GM18505 (cell line): Measurements from ENCODE around the gene CCIN.

Source experiments
- ATAC-seq: cut with Tn5 transposase; IDR thresholded peaks from one replicate; pipeline ENCODE4 v1.9.1; 2021; ENCODE audit not compliant: unreplicated experiment
- POLR2A ChIP-seq: IDR thresholded peaks from 4 replicates; pipeline ENCODE4 v1.6.1; 2011; ENCODE audit warnings: borderline replicate concordance; ENCODE audit not compliant: insufficient read depth, insufficient read length; ENCODE audit errors: extremely low read depth

CCIN gene

DNA sequence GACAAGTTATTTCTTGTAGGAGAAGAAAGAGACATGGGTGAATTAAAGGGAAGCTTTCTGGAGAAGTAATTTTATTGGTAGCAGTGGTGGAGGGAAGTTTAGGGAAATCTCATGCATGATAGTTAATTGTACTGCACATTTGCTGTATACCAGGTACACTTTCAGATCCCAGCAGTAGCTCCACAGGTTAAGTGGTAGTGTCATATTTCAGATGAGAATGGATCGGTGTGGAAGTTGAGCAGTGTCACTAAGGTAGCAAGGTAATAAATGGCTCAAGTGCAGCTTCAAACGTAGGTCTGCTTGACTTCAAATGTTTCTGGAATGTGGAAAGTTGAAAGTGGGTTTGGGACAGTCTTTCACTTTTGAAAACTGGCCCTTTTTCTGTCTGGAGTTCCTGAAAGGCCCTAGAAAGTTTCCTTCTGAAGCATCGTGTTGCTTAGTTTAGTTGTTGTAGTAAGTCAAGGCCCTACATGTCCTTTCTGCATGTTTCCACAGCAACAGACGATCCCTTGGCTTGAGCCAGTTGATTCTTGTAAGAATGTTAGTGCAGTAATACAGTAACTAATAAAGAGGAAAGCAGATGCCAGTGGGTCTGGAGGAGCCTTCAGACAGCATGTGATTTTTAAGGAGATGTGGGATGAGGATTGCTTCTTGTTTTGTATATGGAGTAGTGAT lies 25.3 kb downstream of the CCIN start:
- TF ChIP-seq POLR2A, result no peak

DNA sequence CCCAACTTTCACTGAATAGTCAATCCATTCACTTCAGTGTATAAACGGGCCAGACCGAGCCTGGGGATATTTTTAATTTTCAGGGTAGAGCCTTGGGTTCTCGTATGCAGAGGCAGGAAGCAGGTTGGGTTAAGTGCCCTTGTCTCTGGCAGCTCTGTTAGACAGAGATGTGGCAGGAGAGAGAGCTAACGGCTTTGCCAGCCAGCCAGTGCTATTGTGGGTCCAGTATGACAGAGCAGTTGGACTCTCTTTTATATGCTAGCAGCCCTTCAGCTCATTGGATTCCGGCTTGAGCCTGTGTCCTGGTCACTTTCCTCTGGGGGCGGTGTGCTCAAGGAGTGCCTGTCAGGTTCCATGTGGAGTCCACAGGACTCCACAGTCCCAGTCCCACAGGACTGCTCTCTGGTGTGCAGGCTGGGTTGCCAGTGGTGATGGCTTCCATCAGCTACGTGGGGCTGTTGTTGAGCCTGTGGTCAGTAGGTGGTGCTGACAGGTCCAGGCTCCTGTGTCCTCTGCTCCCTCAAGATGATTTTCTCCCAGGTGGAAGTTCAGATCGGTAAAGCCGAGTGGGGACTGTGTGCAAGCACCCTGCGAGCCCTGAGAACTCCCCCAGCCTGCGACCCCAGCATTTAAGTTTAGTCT lies 35.8 kb downstream of the CCIN start:
- no peak for ATAC-seq
- no peak for TF ChIP-seq POLR2A

More for the DNA sequence above, 25.3 kb downstream of the CCIN start:
- no peak for ATAC-seq

DNA sequence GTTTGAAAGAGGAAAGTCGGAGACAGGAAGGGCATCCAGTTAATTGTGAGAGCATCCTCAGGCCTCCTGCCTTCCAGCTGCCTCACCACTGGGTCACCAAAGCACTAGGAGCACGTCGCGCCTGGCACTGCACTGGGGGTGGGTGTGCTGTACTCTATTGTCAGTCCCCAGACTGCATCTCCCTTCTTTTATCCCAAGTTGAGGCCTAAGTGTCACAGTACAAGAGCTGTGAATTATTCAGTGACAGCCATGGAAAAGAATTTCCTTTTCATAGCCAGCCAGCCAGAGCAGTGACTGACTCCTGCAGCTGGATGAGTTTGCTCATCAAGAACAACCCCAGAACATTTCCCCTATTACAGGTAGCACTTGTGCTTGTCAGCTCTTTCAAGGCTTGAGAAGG lies 37.8 kb downstream of the CCIN start:
- no peak for ATAC-seq

DNA sequence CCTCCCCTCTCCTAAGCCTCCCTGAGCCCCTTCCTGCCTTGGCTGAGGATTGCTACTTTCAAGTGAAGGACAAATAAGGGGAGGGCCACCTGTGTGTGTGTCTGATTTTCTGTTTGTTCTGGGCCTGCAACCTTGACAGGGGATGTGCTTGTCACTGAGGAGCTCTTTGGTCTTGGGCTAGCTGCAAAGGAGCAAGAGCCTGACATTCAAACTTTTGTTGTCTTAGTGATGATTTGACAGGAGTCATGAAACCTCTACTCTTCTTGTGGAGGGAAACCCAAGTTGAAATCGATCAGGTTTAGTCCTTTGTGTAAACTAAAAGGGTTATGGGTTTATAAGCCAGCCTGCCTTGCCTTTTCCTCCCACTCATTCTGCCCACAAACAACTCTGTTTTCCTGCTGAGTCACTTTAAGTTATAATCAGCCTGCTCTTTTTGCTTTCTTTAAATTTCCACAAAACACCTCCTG lies 38.4 kb downstream of the CCIN start:
- no peak for ATAC-seq
- TF ChIP-seq POLR2A, result no peak

More for the DNA sequence above, 37.8 kb downstream of the CCIN start:
- TF ChIP-seq POLR2A, result no peak

DNA sequence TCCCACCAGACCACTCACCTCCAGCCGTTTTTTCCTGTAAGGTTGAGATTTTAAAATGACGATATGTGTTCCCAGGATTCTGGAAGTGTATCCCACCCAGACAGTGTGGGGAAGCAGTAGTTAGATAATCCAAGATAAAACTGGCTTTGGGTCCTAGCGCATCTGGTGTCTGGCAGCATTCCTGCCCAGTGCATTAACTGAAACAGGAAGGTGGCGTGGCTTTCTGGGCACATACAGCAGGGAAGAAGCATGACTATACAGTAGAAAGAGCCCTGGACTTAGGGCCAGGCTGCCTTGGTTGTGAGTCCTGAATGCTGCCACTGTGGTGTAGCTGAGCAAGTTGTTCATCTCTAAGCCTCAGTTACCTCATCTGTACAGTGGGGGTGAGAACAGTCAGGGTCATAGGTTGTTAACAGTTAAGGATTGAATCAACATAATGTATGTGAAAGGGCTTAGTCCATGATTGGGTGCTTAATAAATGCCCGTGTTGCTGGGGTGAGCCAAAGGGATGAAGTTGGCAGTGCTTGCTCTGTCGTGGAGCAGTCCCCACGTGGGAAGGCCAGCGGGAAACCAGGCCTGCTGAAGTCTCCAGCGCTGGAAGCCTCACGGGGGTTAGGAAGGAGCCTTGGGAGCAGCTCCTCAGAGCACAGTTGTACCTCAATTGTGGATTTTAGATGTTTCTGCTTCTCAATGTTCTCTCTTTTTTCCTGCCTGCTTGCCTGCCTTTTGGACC lies 39.5 kb downstream of the CCIN start:
- TF ChIP-seq POLR2A, result no peak
- no peak for ATAC-seq

DNA sequence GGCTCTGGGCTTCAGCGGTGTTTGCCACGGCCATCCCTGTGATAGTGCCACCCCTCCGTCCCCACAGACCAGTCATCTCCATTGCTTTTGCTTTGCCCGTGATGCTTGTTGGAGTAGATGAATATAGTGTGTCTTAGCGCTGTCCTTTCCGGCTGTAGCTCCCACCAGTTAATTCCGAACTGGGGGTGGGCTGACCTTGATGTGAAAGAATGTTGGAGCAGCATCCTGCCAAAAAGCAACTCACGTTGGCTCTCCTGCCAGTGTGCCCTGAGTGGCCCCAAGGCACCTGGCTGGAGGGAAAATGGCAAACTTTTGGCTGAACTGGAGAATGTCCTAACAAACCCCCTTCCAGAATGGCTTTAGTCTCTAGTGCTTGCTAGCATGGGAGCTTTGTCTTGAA lies 41.5 kb downstream of the CCIN start:
- no peak for ATAC-seq
- no peak for TF ChIP-seq POLR2A

DNA sequence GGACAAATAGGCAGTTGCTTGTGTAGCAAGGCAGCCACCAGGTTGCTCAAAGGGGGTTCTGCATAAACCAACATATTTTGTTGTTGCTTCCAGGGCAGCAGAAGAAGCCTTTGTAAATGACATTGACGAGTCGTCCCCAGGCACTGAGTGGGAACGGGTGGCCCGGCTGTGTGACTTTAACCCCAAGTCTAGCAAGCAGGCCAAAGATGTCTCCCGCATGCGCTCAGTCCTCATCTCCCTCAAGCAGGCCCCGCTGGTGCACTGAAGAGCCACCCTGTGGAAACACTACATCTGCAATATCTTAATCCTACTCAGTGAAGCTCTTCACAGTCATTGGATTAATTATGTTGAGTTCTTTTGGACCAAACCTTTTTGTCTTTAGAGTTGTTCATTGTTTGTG lies 42.3 kb downstream of the CCIN start:
- no peak for TF ChIP-seq POLR2A
- no peak for ATAC-seq

DNA sequence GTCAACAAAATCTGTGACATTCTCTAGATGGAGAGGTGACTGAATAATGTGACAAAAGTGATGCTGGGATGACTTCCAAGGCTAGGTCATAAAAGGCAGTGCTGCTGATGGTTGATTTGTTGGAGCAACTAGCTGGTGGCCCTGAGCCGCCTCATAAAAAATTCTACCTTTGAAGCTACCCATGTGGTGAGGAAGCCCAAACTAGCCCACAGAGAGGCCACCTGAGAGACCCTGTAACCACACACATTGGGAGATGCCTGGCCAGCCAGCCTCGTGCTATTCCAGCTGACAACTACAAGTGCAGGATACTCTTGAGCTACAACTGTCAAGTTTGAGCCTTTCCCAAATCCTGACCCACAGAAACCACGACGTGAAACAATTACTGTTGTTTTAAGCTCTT lies 44.2 kb downstream of the CCIN start:
- ATAC-seq, result no peak
- no peak for TF ChIP-seq POLR2A

DNA sequence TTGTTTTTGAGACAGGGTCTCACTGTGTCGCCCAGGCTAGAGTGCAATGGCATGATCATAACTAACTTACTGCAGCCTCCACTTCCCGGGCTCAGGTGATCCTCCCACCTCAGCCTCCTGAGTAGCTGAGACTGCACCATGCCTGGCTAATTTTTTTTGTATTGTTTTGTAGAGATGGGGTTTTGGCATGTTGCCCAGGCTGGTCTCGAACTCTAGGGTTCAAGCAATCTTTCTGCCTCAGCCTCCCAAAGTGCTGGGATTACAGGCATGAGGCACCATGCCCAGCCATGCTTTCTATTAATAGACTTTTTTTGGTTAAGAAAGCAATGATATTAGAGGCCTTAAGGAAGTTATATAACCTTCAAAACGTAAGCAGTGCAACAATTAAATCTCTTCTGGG lies 44.8 kb downstream of the CCIN start:
- no peak for TF ChIP-seq POLR2A
- ATAC-seq, result no peak

DNA sequence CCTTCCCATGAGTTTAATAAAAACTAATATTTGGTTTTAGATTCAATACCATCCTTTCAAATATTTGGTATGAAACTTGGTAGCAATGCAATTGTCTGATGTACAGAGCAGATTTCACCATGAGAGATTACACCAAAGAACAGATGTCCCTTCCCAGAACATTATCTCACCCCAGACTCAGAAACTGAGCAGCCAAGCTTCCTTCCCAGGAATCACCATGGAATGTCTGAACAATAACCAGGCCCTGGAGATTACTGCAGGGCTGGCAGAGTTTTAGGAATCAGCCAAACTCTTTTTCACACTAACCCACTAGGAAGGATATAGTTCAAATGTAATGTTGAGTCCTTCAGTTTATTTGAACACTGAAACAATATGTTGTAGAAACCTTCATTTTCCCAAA lies 45.4 kb downstream of the CCIN start:
- no peak for ATAC-seq

DNA sequence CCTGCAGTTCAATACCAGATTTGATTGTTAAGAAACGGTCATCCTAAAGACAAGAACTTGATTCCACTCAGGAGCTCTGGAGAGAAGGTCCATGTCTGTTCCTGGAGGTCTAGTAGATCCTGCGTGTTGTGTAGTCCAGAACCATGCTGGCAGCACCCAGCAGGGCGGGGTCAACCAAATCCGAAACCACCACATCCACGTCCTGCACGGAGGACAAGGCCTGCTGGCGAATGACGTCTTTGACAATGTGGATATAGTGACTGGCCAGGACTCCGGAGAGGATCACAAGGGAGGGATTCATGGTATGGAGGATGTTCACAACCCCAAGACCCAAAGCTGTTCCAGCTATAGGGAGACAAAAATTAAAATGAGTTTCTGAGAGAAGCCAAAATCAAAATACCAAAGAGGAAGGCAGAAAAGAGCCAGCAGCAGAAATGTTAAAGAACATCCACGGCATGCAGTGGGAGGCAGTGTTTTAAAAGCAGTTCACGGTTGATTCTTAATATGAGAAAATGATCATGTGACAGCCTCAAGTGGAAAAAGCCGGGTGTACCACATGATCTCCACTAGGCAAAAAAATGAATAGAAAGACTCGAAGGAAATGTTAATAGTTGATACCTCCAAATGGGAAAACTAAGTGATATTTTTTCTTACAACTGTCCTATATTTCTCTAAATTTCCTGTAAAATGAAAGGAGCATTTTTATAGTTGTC lies 48.2 kb downstream of the CCIN start:
- no peak for ATAC-seq
- TF ChIP-seq POLR2A, result no peak

More for the DNA sequence above, 45.4 kb downstream of the CCIN start:
- no peak for TF ChIP-seq POLR2A

DNA sequence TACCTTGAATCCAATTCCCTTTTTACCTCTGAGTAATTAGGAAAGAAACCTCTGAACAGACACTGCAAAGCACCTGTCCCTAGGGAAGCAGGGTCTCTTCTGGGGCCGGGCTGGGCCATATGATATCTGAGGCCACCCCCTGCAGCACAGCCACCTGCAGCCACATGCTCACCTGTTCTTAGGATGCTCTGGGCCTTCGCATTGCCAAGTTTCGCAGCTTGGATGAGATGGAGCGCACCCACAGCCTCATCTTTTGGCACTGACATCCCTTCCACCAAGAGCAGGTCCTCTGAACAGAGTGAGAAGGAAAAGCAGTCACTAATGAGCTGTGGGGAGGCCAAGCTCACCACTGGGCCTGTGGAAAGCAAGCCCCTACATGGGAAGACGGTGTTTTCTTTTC lies 48.8 kb downstream of the CCIN start:
- TF ChIP-seq POLR2A, result no peak
- no peak for ATAC-seq

DNA sequence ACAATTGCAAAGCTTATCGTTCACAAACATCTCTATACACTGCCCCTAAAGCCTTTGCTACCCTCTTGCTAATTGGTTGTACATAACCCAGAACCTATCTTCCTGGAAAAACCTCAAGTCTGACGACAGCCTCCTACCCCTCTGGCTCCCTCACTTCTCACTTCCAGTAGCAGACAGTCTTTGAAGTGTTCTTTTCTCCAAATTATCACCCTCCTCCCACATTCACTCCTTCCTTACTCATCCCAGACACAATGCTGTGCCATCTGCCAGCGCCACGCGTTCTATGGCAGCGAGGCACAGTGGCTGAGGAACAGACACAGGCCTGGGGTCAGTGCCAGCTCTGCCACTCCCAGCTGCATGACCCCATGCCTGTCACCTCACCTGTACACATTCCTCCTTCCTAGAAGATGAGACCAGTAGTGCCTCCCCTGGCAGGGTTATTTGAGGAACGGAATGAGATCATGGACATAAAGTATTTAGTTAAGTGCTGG lies 49.3 kb downstream of the CCIN start:
- no peak for TF ChIP-seq POLR2A
- ATAC-seq, result no peak
